HG03175 (cell line): Measurements from ENCODE around the gene RTN4IP1.
"Not testable (repeated sequence)": the region's sequence is repeated elsewhere in the genome, so short reads cannot be mapped to it uniquely, and the experiment has no call there.

Experiments
- ATAC-seq: cut with Tn5 transposase; IDR thresholded peaks from one replicate; pipeline ENCODE4 v1.9.1; 2021; ENCODE audit warnings: mild to moderate bottlenecking, moderate library complexity; ENCODE audit not compliant: unreplicated experiment

The RTN4IP1 gene

DNA sequence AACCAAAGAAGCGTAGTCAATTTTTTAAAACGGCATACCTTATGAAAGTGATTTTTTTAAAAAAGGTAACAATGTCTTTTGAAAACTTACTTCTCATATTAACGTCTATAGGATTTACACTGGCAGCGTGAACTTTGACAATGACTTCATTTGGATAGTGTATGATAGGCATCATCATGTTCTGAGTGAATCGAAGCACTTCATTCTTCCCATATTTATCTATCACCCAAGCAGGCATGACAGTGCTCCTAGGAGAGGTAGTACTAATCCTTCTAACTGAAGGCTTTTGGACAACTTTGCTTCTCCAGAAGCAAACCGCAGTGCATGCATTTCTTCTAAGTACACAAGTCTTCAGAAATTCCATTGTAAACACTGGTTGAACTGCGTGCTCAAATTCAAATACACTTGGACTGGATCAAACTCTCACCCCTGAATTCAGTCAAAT lies 618 bp downstream of the RTN4IP1 start:
- peak; percentile 5 for ATAC-seq

DNA sequence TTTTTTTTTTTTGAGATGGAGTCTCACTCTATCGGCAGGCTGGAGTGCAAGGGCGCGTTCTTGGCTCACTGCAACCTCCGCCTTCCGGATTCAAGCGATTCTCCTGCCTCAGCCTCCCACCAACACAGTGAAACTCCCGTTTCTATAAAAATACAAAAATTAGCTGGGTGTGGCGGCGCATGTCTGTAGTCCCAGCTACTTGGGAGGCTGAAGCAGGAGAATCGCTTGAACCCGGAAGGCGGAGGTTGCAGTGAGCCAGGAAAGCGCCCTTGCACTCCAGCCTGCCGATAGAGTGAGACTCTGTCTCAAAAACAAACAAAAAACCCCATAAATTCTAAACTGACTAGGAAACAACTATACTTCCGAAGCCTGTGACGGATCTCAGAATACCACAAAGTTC lies 1.5 kb downstream of the RTN4IP1 start:
- ATAC-seq, result not testable (repeated sequence)

- ATAC-seq, result peak; percentile 40
Observed at GRCh38 chr6:106626485-106626884, 2.8 kb downstream of the RTN4IP1 start.

GRCh38 chr6:106623039-106623438 lies 6.3 kb downstream of the RTN4IP1 start:
- no peak for ATAC-seq

- no peak for ATAC-seq
Observed at GRCh38 chr6:106622412-106622811, 6.9 kb downstream of the RTN4IP1 start.

DNA sequence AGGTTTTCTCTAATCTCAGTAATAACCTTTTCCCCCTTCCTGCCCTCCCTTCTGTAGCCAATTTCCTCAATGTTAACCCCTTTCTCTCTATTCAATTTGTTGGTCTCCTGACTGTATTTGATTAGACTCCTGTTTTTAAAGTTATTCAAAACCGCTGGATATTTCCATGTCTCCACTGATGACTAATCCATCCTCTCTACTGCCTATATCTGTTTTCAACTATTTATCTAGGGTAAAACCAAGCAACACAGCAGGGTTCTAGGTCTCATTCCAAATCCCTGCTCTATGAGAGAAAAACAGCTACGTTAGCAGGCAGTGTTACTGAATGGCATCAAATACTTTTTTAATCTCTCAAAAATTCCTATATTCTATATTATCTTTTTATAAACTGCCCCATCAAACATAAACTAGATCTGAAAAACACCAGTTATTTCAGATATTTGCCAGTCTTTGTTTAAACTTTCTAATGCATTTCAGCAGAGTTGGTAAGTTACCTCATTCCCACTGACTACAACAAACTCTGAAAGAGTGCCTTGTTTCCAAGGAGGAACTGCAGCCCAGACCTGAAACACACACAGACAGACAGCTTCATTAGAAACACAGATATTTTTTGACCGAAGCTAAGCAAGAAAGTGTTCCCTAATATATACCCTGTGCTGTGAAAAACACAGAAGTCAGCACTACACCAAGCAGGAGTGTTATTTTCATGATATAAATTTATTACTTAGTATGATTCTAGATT lies 8.2 kb downstream of the RTN4IP1 start:
- ATAC-seq, result no peak

GRCh38 chr6:106619223-106619622 lies 10.1 kb downstream of the RTN4IP1 start:
- ATAC-seq, result no peak

- ATAC-seq, result no peak
Observed at GRCh38 chr6:106618324-106618723, 11.0 kb downstream of the RTN4IP1 start.

DNA sequence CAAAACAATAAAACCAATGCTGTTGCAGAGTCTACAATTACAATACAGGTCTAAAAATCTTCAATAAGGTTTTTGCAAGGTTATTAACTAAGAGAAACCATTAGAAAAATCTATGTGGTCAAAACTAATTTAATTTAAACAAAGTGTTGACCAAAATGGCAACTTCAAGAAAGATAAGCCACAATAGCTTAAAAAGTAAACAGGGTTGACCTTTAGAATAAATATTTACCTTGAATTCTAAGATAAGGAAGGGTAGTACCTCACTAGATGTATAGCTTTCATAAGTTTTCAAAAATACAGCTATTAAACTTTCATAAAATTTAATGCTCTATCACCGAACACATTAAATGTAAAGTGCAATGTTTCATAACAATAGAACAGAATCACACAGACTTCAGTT lies 11.4 kb downstream of the RTN4IP1 start:
- ATAC-seq, result no peak

- ATAC-seq, result peak; percentile 69
Observed at GRCh38 chr6:106617302-106617701, 12.0 kb downstream of the RTN4IP1 start.

- no peak for ATAC-seq
Observed at GRCh38 chr6:106614592-106615257, 14.6 kb downstream of the RTN4IP1 start.

- no peak for ATAC-seq
Observed at GRCh38 chr6:106614166-106614565, 15.1 kb downstream of the RTN4IP1 start.

GRCh38 chr6:106613590-106613989 lies 15.7 kb downstream of the RTN4IP1 start:
- ATAC-seq, result no peak

DNA sequence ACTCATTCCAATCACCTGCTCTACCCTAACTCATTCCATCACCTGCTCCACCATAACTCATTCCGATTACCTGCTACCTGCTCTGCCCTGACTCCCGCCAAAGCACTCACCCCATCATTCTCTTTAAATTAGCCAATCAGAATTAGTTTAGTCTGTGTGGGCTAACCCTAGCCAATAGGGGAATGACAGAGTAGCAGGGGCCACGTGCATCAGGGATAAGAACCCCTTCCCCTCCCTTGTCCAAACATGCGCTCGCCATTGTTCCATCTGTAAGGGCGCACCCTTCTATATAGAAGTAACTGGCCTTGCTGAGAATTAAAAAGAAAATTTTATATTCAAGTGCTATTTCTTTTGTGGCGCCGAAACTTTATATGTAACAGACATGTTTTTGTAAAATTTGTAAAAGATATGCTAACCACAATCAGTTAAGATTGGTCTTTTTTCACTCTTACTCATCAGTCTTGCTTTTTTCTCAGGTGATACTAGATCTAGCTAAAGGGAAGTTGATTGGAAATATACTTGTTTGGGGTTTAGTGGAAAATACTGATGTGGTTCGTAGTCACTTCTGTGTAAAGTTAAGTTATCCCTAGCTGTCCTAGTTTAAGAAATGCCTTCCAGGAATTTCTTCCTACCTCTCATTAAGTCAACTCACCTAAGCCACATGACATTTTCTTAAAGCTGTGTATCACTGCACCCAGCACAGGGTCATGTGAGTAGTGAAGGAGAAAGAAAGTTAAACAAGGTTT lies 16.5 kb downstream of the RTN4IP1 start:
- no peak for ATAC-seq

DNA sequence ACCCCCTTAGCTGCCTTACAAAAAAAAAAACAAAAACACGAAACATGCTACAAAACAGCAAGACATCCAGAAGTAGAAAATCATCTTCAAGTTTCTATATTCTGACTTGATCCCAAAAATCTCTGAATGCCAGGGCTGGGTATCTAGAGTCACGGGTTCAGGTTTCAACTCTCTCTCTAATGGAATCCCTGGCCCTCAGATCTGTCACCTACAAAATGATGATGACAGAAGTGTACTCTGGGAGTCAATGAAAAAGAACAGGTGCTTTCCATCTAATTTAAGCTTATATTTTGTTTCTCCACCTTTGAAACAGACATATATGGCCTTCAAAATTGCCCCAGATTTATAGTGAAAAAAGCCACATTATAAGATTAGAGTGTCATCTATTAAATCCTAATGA lies 18.3 kb downstream of the RTN4IP1 start:
- ATAC-seq, result no peak

- ATAC-seq, result peak; percentile 54
Observed at GRCh38 chr6:106609699-106610098, 19.6 kb downstream of the RTN4IP1 start.

GRCh38 chr6:106608080-106608668 lies 21.1 kb downstream of the RTN4IP1 start:
- peak; percentile 76 for ATAC-seq

DNA sequence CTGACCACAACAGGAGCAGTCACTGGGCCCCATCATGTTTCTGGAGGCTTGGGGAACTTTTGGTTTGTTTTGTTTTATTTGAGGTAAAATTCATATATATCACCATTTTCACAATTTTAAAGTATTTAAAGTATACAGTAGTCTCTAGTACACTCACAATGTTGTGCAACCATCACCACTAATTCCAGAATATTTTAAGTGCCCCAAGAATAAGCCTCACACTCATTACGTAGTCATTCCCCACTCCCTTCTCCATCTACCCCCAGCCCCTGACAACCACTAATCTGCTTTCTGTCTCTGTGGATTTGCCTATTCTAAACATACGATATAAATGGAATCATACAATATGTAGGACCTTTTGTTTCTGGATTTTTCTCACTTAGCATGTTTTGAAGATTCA lies 29.0 kb downstream of the RTN4IP1 start:
- ATAC-seq, result no peak

- no peak for ATAC-seq
Observed at GRCh38 chr6:106599440-106599839, 29.9 kb downstream of the RTN4IP1 start.

GRCh38 chr6:106591111-106591825 lies 38.0 kb downstream of the RTN4IP1 start:
- ATAC-seq, result no peak

GRCh38 chr6:106588937-106589336 lies 40.4 kb downstream of the RTN4IP1 start:
- not testable (repeated sequence) for ATAC-seq
